GM18861 (cell line): Measurements from ENCODE around the gene PKHD1.

Experiments used
- ATAC-seq: cut with Tn5 transposase; IDR thresholded peaks from one replicate; pipeline ENCODE4 v1.9.1; 2021; ENCODE audit not compliant: unreplicated experiment

PKHD1 gene

GRCh38 chr6:51640021-51640420 lies 447.4 kb downstream of the PKHD1 start:
- ATAC-seq: no peak

- no peak for ATAC-seq
Measured at GRCh38 chr6:51633424-51633823, 454.0 kb downstream of the PKHD1 start.

GRCh38 chr6:51630011-51630410 lies 457.4 kb downstream of the PKHD1 start:
- no peak for ATAC-seq

- no peak for ATAC-seq
Measured at GRCh38 chr6:51626391-51626790, 461.0 kb downstream of the PKHD1 start.

GRCh38 chr6:51625566-51625965 lies 461.8 kb downstream of the PKHD1 start:
- no peak for ATAC-seq

- no peak for ATAC-seq
Measured at GRCh38 chr6:51620971-51621370, 466.4 kb downstream of the PKHD1 start.

- no peak for ATAC-seq
Measured at GRCh38 chr6:51619042-51619799, 468.2 kb downstream of the PKHD1 start.

- ATAC-seq: peak; percentile 61
Measured at GRCh38 chr6:51618563-51618962, 468.9 kb downstream of the PKHD1 start.

GRCh38 chr6:51617751-51618150 lies 469.7 kb downstream of the PKHD1 start:
- ATAC-seq: no peak

- no peak for ATAC-seq
Measured at GRCh38 chr6:51616243-51616642, 471.2 kb downstream of the PKHD1 start.

GRCh38 chr6:51614725-51615124 lies 472.7 kb downstream of the PKHD1 start:
- ATAC-seq: no peak

- no peak for ATAC-seq
Measured at GRCh38 chr6:51613558-51613957, 473.9 kb downstream of the PKHD1 start.

- no peak for ATAC-seq
Measured at GRCh38 chr6:51608932-51609331, 478.5 kb downstream of the PKHD1 start.

GRCh38 chr6:51608383-51608782 lies 479.0 kb downstream of the PKHD1 start:
- no peak for ATAC-seq

GRCh38 chr6:51600514-51600913 lies 486.9 kb downstream of the PKHD1 start:
- ATAC-seq: no peak

- no peak for ATAC-seq
Measured at GRCh38 chr6:51598171-51598570, 489.2 kb downstream of the PKHD1 start.

GRCh38 chr6:51594981-51595380 lies 492.4 kb downstream of the PKHD1 start:
- ATAC-seq: no peak

GRCh38 chr6:51585264-51585663 lies 502.1 kb downstream of the PKHD1 start:
- ATAC-seq: no peak

GRCh38 chr6:51584163-51584562 lies 503.2 kb downstream of the PKHD1 start:
- no peak for ATAC-seq

- no peak for ATAC-seq
Measured at GRCh38 chr6:51578994-51579393, 508.4 kb downstream of the PKHD1 start.

- ATAC-seq: no peak
Measured at GRCh38 chr6:51578362-51578761, 509.1 kb downstream of the PKHD1 start.

GRCh38 chr6:51574040-51574439 lies 513.4 kb downstream of the PKHD1 start:
- no peak for ATAC-seq

- no peak for ATAC-seq
Measured at GRCh38 chr6:51571168-51571567, 516.2 kb downstream of the PKHD1 start.
